Skin of body (tissue), 2 donors: ENCODE measurements around the gene MROH8. TPM values are rescaled to one million over a fixed set of nuclear protein-coding genes. Genes with fewer than 3 reads are reported as not detected.
A peak's percentile ranks its signal among the peaks of the same experiment; 100 is the strongest.
"Not testable (repeated sequence)": the region's sequence is repeated elsewhere in the genome, so short reads cannot be mapped to it uniquely, and the experiment has no call there.

ENCODE experiments used
- DNase-seq: peaks from one replicate; lab custom pipeline; 2025; lab: John Stamatoyannopoulos, UW
- total RNA-seq: library from RNA; depleted of rRNA; stranded (reverse); fragments of >200 nt; gene quantifications from one replicate; pipeline ENCODE4 v1.2.3, GENCODE V29; 2014

Gene MROH8
- total RNA-seq, 1 donor from 2014 or later, result 1.7 TPM

DNA sequence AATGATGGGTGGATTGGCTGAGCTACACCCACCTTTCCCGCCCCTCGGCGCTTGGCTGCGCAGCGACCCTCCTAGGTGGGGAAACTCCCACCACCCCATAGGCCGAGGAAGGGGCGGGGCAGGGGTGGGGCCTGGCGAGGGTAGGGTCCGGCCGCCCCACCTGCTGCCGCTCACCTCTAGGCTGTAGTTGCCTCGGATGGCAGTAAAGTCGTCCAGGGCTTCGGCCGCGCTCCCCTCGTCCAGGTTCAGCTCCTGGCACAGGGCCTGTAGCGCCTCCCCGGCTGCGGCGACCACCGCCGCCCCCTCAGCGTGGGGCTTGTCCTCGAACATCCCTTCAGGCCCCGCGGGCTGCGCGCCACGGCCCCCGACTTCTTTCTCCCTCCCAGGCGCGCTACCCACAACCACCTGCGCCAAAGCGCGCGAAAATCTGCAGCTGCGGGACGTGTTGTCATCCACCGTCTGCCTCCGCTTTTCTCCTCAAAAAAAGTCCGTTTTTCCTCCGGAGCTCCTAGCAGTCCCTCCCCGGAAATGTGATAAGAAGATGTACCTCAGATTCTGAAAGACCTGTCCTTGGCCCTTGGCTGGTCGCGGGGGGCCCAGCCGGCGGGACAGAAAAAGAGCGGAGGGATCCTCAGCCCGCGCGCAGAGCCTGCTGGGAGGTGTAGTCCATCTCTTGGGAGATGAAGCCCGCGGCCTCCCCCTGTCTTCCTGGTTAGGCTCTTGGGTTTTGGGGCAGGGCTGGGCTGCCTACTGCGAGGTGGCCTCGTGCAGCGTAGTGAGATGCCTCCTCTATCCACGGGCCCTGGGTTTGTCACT, 83.5 kb downstream of the MROH8 start, which contains the start of gene RBL1:
Gene RBL1, minus strand, starts transcription at position 399 of the 816 bp plus-strand sequence. Its CDS starts 69 bp downstream, at position 330.
- DNase-seq, result peak; percentile 88

DNA sequence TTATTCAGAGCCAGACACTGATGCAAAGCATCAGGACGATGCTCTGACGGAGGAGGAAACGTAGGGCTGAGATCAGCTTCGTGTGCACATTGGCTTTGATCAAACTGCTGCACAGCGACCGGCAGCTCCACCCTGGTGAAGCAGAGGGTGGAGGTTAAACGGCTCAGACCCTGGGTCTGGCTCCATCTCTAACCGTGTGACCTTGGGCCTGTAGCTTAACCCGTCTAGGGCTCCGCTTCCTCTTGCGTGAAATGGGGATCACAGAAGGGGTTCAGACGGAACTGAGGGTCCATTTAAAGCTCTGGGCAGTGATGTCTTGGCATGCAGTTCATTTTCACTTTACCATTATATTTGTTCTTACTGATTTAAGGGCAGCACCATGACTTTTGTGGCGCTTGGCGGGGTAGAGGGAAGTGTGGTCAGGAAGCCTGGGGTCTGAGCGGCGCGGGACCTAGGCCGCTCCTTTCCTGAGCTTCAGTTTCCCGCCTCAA, 84.2 kb downstream of the MROH8 start:
- no peak for DNase-seq

DNA sequence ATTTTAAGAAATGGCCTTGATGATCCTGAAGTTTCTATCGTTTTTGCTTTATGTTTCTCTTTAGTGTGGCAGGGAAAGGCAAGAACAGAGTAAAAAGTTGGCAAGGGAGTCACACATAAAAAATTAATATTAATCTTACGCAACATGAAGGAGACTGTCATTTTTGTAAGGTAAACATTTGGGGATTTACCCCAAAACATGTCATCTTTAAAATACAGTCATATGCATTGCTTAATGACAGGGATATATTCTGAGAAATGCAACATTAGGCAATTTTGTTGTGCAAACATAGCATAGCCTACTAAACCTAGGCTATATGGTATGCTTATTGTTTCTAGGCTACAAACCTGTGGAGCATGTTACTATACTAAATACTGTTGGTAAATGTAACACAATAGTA, 88.9 kb downstream of the MROH8 start:
- DNase-seq, result no peak

DNA sequence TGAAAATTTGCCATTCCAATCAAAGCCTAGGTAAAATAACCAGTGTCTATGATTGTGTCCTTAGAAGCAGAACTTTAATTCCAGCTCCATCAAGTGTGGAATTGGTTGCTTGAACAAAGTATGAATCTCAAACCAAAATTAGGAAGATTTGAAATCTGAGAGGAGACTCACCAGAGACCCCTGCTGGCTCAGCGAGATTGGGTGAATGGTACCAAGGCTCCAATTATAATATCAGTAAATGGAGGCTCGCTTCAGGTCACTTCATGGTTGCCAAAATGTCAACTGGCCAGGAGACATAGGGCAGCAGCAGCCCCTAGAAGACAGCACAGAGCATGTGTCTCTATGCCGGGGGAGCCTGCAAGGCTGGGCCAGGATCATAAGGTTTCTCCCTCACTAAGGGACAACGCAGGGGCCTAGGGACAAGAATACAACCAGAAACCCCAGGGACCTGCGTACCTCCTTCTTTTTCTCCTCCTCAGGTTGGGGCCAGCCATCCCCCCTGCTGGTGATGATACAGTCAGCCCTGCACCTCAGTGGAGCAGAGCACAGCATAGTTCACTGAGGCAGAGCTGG, 97.5 kb downstream of the MROH8 start:
- no peak for DNase-seq

- no peak for DNase-seq
Observed at GRCh38 chr20:37077009-37077408, 102.3 kb downstream of the MROH8 start.

DNA sequence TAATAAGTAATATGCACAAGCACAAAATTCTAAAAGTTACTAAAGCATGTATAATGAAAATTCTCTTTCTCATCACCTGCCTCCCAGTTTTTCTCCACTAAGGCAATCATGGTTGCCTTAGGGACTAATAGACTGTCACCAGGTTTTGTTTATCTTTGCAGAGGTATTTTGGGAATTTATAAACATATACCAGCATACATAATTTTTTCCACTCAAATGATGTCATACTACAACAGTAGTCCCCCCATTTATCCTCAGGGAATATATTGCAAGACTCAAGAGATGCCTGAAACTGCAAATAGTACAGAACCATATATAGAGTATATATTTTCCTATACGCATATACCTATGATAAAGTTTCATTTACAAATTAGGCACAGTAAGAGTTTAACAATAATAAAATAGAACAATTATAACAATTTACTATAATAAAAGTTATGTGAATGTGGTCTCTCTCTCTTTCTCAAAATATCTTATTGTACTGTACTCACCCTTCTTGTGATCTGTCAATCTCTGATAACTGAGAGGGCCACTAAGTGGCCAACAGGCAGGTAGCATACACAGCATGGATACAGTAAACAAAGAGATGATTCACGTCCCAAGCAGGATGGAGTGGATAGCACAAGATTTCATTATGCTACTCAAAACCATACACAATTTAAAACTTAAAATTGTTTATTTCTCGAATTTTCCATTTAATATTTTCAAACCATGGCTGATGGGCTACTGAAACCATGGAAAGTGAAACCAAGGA, 103.2 kb downstream of the MROH8 start:
- DNase-seq, result no peak

DNA sequence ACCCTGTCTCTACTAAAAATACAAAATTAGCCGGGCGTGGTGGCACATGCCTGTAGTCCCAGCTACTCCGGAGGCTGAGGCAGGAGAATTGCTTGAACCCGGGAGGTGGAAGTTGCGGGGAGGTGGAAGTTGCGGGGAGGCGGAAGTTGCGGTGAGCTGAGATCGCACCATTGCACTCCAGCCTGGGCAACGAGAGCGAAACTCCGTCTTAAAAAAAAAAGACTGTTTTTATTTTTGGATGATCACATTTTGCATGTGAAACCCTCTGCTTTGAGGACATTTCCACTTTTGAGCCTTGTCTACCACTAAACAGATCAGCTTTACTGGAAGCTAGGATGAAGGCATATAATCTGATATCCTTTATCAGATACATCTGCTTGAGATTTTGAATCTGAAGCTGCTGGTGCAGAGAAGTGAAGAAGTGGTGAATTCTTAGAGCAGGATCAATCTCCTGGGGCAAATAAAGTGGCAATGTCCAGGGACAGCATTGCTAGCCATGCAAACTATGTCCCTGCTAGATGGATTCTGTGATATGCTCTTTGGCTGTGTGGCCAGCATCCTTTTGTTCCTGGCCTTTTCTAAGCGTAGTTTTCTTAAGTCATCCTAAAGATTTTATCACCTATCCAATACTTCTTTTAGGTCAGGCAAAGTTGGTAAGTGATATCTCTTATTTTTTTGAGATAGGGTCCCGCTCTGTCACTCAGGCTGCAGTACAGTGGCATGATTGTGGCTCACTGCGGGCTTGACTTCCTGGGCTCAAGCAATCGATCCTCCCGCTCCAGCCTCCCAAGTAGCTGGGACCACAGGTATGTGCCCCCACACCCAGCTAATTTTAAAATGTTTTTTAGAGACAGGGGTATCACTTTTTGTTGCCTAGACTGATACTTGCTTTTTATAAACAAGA, 106.8 kb downstream of the MROH8 start:
- no peak for DNase-seq

- DNase-seq, result no peak
Observed at GRCh38 chr20:37071481-37071911, 107.9 kb downstream of the MROH8 start.

GRCh38 chr20:37069563-37069962, 109.8 kb downstream of the MROH8 start:
- DNase-seq, result not testable (repeated sequence)

DNA sequence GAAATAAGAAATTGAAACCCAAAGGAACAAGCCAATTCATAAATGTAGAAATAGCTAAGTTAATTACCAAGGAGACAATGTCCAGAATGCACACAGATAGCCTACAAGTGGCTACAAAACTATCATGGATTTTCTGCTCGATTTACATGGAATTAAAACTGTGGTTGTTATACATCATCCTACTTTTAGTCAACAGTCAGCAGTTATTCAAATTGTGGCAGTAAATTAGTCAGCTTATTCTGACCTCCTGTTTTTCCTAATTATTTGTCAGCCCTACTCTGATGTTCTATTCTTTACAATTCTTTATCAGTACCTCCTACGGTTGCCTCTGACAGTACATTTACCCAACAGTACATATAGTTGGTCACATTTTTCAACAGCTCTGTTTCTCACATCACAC, 113.2 kb downstream of the MROH8 start:
- no peak for DNase-seq

DNA sequence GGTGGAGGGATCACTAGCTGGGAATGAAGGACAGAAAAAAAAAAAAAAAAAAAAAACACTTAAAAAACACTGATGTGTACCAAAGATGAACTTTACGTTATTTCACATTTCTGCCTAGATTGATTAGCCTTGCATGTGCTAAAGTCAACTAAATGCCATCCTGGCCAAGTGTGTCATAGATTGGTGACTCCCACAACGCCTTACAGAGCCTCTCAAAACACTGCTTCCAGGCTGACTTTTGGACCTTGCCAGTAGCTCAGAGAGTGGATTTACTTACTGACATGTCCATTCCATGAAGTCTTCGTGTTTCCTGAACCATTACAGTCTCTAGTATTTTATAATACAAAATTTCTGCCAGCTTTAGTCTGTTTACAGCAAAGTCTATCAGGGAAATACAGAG, 124.1 kb downstream of the MROH8 start:
- no peak for DNase-seq

DNA sequence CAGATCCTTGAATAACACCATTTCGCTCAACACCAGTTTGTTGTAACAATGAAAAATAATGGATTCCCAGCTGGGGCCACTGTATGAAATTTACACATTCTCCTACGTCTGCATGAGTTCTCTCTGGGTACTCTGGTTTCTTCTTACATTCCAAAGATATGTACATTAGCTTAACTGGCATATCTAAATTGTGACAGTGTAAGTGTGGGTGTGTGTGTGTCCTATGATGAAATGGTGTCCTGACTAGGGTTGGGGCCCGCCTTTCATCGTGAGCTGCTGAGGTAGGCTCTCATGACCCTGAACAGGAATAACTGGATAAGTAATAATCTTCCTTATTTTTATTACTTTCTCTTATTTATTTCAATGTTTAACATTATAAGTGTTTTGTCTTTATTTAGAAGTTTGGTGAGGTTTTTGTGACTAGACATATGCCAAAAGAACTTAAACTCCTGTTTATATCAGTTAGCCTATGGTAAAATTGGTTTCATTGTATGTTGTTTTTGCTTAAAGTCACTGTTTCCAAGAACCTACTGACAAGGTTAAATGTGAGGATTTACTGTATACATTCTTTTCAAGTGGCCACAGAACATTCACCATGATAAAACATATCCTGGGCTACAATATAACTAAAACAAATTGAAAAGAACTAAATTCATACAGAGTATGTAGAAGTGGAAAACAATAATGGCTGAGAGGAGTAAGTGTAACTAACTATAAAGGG, 126.0 kb downstream of the MROH8 start:
- DNase-seq, result no peak

Other genes with a start within 250 kb of the MROH8 start
- 48.8 TPM for gene SAMHD1, start 227.8 kb downstream of the MROH8 start, total RNA-seq
- gene RBL1, start 83.6 kb downstream of the MROH8 start, total RNA-seq, result 8.9 TPM
- gene RPN2, start 218 bp downstream of the MROH8 start, total RNA-seq, result 82.3 TPM
- not detected for gene GHRH, start 82.3 kb upstream of the MROH8 start, total RNA-seq
- 17.8 TPM for gene MANBAL, start 110.1 kb upstream of the MROH8 start, total RNA-seq
- gene SRC, start 166.6 kb upstream of the MROH8 start, total RNA-seq, result 16.8 TPM